HG02885 (cell line): ENCODE data around the gene NMS.
"Not testable (repeated sequence)": the region's sequence is repeated elsewhere in the genome, so short reads cannot be mapped to it uniquely, and the experiment has no call there.

Experiments
- ATAC-seq: cut with Tn5 transposase; IDR thresholded peaks from one replicate; pipeline ENCODE4 v1.9.1; 2021; ENCODE audit warnings: mild to moderate bottlenecking; ENCODE audit not compliant: unreplicated experiment, poor library complexity

Gene NMS, protein sequence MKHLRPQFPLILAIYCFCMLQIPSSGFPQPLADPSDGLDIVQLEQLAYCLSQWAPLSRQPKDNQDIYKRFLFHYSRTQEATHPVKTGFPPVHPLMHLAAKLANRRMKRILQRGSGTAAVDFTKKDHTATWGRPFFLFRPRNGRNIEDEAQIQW

DNA sequence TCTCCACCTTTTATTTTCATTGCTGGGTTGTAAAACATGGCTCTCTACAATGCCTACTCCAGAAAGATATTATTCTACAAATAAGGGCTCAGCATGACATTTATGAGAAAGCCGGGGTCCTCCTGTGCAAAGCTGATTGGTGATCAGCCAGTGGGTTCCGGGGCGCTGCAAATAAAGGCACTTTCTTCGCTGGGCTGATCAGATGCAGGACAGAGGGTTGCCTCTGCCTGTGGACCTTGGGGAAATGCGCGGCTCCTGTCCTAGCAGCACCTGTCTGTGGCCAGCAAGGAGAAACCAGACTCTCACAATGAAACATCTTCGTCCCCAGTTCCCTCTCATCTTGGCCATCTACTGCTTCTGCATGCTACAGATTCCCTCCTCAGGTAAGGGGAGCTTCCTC lies at the start of gene NMS:
Gene NMS (plus strand): TSS at position 301 of the 400 bp plus-strand sequence. CDS start 7 bp downstream, at position 308.
- ATAC-seq, result no peak

DNA sequence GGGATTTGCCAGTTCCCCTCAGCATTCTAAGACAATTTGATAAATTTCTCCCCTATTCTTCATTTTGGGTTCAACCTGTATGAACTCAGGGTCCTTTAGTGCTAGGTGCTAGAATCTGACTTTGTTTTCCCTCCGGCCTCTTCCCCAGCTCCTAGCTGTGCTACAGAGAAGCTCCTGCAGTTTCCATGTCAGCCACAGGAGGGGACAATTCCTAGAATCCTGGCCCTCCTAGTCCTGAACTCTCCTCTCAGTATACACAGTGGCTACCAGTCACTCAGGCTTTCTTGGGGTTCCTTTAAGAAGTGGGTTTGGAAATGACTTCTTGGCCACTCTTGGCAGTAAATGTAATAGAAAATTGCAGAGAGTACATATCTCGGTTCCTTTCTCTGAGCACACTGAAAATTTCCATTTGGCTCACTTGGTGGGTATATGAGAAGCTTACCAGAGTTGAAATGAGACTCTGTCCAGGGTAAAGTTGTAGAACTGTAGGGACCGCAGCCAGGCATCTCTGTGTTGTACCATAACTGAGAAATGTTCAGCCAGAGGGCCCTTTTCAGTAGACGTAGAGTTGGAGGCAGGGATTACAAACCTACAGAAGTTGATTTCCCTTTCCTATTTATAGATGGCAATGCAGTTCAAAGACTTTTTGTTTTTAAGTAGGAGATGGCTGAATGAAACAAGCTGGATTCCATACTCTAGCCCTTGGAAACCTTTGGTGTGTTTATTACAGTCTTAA lies 47.8 kb upstream of the NMS start:
- ATAC-seq, result no peak

DNA sequence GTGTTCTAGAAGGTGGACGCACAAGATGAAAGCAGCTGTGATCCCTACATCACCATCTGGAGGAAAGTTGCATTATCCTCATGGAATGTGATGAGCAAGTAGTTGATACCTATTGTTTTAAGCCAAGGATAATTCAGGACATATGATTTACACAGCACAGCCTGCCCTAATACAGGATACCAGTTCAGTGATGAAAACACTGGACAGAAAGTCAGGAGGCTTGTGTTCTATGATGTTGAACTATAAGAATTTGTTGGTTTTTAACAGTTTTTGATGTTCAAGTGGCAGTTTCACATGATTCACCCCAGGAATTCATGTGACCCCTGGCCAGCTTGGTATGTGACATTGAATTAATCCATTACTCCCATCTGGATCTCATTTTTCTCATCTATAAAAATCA lies 46.7 kb upstream of the NMS start:
- ATAC-seq, result no peak

DNA sequence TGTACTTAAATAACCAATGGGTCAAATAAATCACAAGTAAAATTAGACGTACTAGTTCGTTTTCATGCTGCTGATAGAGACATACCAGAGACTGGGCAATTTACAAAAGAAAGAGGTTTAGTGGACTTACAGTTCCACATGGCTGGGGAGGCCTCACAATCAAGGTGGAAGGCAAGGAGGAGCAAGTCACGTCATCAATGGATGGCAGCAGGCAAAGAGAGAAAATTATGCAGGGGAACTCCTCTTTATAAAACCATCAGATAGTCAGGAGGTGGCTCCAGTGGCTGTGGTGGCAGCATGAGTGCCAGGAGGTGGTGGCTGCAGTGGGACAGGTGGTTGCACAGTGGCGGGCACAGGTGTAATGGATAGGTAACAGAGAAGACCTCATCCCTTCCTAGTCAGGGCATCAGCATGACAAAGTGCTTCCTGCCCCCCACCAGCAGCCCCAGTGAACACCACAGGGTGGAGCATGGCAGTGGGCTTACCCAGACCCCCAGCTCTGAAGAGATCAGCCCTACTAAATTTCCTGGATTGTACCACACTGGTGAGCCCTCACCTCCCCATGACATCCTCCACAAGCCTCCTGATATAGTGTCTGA lies 45.9 kb upstream of the NMS start:
- no peak for ATAC-seq

DNA sequence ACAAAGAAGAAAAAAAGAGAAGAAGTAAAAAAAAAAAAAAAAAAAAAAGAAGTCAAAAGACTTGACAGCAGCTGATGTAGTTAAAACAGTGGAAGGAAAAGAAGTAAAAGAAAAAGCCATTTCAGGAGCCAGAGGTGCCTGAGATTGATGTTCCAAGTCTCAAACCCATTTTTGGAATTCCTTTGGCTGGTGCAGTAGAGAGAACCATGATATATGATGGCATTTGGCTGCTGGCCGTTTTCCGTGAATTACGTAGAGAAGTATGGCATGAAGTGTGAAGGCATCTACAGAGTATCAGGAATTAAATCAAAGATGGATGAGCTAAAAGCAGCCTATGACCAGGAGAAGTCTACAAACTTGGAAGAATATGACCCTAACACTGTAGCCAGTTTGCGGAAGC lies 45.2 kb upstream of the NMS start:
- ATAC-seq, result no peak

DNA sequence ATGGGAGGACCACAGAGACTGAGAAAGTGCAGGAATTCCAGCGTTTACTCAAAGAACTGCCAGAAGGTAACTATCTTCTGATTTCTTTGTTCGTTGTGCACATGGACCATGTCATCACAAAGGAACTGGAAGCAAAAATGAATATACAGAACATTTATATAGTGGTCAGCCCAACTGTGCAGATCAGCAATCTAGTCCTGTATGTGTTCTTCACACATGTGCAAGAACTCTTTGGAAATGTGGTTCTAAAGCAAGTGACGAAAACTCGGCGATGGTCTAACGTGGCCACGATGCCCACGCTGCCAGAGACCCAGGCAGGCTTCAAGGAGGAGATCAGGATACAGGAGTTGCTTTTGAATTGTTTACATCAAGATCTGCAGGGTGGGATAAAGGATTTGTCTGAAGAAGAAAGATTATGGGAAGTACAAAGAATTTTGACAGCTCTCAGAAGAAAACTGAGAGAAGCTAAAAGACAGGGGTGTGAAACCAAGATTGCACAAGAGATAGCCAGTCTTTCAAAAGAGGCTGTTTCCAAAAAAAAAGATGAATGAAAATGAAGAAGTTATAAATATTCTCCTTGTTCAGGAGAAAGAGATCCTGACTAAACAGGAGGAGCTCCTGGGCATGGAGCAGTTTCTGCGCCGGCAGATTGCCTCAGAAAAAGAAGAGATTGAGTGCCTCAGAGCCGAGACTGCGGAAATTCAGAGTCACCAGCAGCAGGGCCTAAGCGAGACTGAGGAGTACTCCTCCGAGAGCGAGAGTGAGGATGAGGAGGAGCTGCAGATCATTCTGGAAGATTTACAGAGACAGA lies 44.5 kb upstream of the NMS start:
- no peak for ATAC-seq

DNA sequence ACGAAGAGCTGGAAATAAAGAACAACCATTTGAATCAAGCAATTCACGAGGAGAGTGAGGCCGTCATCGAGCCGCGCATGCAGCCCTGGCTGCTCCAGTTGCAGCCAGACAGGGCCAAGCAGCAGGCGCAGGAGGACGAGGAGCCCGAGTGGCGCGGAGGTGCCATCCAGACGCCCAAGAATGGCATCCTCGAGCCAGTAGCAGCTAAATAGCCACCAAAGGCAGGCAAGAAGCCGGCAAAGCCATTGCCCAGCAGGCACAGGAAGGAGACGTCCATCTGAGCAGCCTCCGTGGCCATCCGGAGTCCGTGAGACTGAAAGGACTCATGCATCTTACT lies 43.9 kb upstream of the NMS start:
- no peak for ATAC-seq

DNA sequence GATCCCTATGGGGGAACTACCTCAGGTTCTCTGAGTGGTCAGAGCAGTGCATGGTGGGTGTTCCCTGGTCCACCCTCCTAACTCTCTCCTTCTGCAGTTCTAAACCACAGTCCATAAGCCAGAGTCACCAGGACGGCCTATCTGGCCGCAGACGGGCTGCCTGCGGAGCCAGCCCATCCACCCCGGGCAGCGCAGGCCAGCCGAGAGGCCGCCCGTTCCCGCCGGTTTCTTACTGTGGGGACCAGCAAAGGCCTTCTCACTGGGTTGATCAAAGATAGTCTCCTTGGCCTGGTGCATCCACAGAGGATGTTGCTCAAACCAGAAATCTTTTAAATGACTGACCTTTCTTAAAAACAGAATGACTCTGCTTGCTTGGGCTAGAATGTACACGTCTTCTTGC lies 43.2 kb upstream of the NMS start:
- no peak for ATAC-seq

DNA sequence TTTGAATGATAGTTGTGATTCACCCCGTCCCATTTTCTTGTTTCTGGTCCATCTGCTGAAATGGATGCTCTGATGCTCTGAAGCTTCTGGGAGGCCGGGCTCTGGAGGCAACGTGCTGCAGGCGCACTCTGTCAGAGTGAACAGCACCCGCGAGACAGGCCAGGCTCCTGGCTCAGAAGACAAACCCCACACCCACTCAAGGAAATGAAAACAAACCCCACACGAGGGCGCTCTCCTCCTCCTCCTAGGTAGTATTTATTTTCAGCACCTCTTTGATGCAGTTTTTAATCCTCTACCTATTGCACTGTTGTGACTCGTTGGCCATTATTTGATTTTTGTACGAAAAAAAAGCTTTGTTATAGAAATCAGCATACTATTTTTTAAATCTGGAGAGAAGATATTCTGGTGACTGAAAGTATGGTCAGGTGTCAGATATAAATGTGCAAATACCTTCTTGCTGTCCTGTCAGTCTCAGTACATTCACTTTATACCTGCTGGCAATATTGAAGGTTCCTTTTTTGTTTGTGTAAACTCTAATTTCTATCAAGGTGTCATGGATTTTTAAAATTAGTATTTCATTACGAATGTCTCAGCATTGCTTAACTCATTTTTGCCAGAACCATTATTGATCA lies 42.5 kb upstream of the NMS start:
- ATAC-seq, result no peak

DNA sequence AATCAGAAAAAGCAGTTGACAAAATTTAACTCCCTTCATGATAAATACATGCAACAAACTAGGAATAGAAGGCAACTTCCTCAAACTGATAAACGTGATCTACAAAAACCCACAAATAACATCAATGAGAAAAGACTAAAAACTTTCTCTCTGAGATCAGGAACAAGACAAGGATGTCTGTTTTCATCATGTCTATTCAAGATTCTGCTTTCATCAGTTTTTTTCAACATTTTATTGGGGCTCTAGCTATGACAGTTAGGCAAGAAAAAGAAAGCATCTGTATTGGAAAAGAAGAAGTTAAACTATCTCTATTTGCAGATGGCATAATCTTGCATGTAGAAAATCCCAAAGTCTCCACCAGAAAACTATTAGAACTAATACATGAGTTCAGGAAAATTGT lies 40.6 kb upstream of the NMS start:
- no peak for ATAC-seq

DNA sequence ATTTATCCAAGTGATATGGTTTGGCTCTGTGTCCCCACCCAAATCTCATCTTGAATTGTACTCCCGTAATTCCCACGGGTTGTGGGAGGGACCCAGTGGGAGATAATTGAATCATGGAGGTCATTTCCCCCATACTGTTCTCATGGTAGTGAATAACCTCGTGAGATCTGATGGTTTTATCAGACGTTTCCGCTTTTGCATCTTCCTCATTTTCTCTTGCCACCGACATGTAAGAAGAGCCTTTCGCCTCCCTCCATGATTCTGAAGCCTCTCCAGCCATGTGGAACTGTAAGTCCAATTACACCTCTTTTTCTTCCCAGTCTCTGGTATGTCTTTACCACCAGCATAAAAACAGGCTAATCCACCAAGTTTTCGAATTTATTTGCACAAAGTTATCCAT lies 32.5 kb upstream of the NMS start:
- no peak for ATAC-seq

DNA sequence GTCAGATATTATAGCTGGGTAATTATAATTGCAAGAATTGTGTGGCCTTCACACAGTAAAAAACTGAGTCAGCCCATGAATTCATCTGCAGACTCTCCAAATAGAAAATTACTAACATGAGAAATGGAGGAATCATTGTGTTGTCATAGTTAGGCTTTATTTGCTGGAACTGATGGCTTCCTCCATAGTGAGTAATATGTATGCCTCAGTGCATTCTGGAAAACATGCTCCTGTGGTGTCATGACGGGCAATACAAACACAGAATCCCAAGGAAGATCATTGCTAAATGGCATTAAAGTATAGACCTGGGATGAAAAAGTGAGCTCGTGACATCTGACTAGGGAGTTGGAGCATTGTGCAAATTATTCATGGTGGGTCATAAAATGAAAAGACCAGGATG lies 23.6 kb upstream of the NMS start:
- no peak for ATAC-seq

DNA sequence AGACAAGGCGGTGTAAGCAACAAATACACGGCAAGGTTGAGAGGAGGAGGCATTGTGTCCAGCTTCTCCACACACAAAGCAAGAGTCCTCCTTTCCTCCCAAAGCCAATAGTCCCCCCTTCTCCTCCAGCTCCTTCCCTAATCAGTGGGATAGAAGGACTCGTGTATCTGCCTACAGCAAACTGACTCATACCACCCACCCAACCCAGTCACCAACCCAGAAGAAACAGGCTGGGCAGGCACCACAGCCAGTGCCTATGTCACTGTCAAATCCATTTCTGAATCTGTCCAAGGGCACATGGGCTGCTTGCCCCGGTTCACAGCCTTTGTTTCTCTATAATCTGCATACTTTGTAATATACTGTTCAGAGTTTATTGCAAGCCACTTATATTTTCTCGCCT lies 19.2 kb upstream of the NMS start:
- ATAC-seq, result no peak

DNA sequence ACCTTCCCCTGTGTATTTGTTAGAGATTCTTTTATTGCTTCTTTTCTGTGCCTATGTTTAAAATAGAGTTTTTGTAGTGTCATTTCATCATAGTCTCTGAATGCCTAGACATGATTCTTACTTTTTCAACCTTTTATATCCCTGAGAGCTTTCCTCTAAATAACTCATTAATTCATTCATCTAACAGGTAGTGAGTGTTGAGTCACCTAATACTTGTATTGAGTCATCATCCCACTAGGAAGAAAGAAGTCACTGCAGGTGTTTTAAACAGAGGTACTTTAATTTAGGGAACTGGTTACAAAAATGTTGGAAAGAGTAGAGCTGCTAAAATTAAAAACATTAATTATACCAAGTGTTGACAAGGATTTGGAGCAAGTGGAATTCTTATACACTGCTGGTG lies 18.5 kb upstream of the NMS start:
- no peak for ATAC-seq

DNA sequence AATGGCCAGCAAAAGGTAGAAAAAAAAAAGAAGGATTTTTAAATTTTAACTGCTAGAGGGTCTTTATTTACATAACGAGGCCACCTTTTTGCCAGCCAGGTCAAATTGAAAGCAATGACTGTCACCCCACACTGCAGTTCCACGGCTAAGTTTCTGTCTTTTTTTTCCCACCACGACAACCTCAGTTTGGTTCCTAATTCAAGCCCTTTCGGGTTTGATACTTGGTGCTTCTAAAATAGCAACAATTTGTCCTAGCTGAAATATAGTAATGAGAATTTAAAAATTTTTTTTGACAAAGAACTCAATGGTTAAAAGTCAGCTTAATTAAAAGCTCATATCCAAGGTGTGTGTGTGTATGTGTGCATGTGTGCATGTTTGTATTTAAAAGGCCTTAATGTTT lies 16.4 kb upstream of the NMS start:
- peak; percentile 61 for ATAC-seq

DNA sequence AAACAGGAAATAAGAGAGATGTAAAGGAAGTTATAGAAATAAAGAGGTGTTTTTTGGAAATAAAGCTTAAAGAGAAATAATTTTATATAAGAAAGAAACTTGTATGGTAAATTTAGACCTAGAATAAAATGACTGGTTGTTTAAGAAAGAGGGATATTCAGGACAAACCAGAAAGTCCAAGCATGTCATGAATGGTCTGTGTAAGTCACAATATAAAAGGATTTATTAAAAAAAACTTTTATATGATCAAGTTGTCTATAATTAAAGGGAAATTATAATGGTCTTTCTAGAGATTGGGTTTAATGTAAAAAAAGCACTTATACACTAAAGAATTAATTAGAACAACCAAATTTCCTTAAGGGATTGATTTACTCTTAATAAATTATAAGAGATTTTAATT lies 13.9 kb upstream of the NMS start:
- ATAC-seq, result not testable (repeated sequence)

DNA sequence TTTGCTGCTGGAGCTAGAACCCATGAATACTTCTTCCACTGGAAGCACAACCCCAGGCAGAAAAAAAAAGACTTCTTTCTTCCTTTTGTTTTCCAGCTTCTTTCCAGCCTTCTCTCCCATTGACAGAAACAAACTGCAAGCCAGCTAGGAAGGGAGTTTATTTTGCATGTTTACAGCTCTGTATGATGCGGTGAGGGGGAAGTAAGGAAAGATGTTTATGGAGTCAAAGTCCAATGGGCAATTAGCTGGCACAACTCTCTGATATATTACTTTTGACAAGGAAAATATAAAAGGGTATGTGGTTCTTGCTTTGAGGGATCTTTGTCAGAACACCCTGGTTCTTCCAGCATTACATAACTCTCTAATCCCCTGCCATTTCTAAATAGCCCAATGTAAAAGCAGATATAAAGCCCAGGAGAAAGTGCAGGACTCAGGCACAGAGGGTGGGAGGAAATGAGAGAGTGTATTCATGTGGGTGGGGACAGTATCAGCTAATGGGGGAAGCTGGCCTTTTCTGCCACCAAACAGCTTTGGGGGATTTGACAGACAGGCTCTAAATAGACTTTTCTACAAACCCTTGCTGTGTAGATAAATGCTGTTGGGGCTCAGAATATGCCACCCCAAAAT lies 9.3 kb upstream of the NMS start:
- no peak for ATAC-seq

DNA sequence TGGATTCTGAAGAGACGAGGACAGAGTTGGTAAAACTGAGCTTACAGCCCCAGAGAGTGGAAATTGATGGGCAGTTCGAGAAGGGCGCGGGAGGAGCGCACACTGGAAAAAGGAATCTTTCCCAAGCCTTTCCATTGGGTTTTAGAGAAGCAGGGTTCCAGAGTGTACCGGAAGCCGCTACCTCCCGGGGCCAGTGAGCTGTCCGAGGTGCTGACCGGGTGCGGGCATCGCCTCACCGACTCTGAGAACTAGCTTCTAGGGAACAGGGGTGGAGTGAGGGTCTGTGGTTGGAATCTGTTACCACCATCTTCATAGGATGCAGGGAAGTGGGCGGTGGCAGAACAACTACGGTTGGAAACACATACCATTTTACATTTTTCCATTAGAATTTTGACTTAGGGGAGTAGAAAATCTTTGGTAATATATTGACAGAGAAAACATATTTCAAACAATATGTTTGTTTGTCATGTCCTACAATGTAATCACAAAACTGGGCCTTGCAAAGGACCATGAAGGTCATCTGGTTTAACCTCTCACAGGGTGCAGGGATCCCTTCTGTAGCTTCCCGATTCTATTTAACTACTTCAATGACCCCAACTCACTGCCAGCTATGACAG lies 724 bp downstream of the NMS start:
- no peak for ATAC-seq

DNA sequence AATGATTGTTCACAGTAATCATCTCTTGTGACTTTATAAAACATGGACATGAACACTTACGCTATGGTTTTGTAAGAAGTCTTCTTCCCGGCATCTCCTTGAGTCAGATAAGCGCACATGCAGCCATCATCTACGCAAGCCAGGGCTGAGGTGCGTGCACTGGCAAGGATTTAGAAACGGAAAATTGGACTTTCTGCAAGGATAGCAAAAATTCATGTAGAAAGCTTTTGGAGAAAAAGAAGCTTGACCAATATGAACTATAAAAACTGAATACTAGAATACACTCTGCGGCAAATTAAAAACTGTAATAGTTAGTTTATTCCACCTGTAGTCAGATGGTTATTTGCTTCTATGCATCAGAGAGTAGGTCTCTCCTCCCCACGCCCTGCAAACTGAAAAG lies 6.3 kb downstream of the NMS start:
- no peak for ATAC-seq

DNA sequence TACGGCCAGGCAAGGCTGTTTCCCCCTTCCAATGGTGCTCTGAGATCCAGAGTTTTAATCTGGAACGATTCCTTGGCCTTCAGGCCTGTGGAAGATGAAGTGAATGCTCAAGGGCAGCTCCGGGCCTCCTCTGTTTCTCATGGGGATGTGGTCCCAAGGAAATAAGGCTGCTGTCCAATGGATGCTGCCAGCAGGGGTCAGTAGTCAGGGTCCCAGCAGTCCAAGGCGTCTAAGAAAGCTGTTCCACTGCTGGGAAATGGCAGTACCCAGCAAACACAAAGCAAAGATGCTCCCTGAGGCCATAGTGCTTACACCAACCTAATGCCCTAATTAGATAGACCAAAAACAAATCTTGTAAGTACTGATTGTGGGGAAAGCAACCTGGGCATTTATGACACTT lies 12.5 kb downstream of the NMS start:
- no peak for ATAC-seq
